ENCODE results near the gene NACA2.
"Not testable (repeated sequence)": the region's sequence is repeated elsewhere in the genome, so short reads cannot be mapped to it uniquely, and the experiment has no call there.

NACA2 gene

GRCh38 chr17:61632826-61633225 lies 41.8 kb upstream of the NACA2 start:
- no peak overlapping the region for H3K27ac ChIP-seq
- DNase-seq (ENCODE audit: low spot score) = no peak
- TF ChIP-seq CTCF (conservative IDR thresholded peaks at IDR 0.05; ENCODE audit: low read depth) = no peak
- ChIA-PET POLR2A (ENCODE audit: low non-redundant PET) (no interaction called here), CTCF (no interaction called here)

- no peak for DNase-seq (ENCODE audit: low spot score)
- POLR2A ChIA-PET (ENCODE audit: low non-redundant PET) = no interaction called here
- H3K27ac ChIP-seq = no peak overlapping the region
- CTCF ChIA-PET = no interaction called here
- no peak for TF ChIP-seq CTCF (conservative IDR thresholded peaks at IDR 0.05; ENCODE audit: low read depth)
Observed at GRCh38 chr17:61631800-61632199, 40.8 kb upstream of the NACA2 start.

GRCh38 chr17:61628158-61628557 lies 37.1 kb upstream of the NACA2 start:
- POLR2A ChIA-PET (ENCODE audit: low non-redundant PET); H3K27ac ChIP-seq; DNase-seq (ENCODE audit: low spot score); CTCF ChIA-PET: not testable (repeated sequence)

GRCh38 chr17:61627658-61628057 lies 36.6 kb upstream of the NACA2 start:
- POLR2A ChIA-PET (ENCODE audit: low non-redundant PET) = no interaction called here
- H3K27ac ChIP-seq = no peak overlapping the region
- DNase-seq (ENCODE audit: low spot score) = no peak
- CTCF ChIA-PET = no interaction called here
- no peak for TF ChIP-seq CTCF (conservative IDR thresholded peaks at IDR 0.05; ENCODE audit: low read depth)

GRCh38 chr17:61627125-61627524 lies 36.1 kb upstream of the NACA2 start:
- ChIA-PET POLR2A (ENCODE audit: low non-redundant PET) (no interaction called here), CTCF (no interaction called here)
- TF ChIP-seq CTCF (conservative IDR thresholded peaks at IDR 0.05; ENCODE audit: low read depth) = no peak
- no peak overlapping the region for H3K27ac ChIP-seq
- no peak for DNase-seq (ENCODE audit: low spot score)

- ChIA-PET CTCF (no interaction called here), POLR2A (ENCODE audit: low non-redundant PET) (no interaction called here)
- no peak for TF ChIP-seq CTCF (conservative IDR thresholded peaks at IDR 0.05; ENCODE audit: low read depth)
- H3K27ac ChIP-seq = no peak overlapping the region
- DNase-seq (ENCODE audit: low spot score) = no peak
Observed at GRCh38 chr17:61625564-61625963, 34.5 kb upstream of the NACA2 start.

GRCh38 chr17:61624951-61625350 lies 33.9 kb upstream of the NACA2 start:
- H3K27ac ChIP-seq = no peak overlapping the region
- no peak for TF ChIP-seq CTCF (conservative IDR thresholded peaks at IDR 0.05; ENCODE audit: low read depth)
- DNase-seq (ENCODE audit: low spot score) = no peak
- ChIA-PET CTCF (no interaction called here), POLR2A (ENCODE audit: low non-redundant PET) (no interaction called here)

Measured in RWPE1 (cell line).